HCT116 (cell line): ENCODE measurements around the gene SLC66A3.

Source experiments
- CTCF ChIP-seq, 3 experiments: fragments of 200-600 bp in 1 of 3; sonication (generic) in 1 of 3; IDR thresholded peaks in 2 of 3; conservative IDR thresholded peaks in 1 of 3; 2 replicates each; pipeline ENCODE4 v1.5.1; 2012 to 2017; ENCODE audit warnings: low read depth in 2 of 3, low read length in 2 of 3, antibody characterized with exemption in 1 of 3, borderline replicate concordance in 1 of 3, control low read depth in 1 of 3, mild to moderate bottlenecking in 1 of 3, mixed read lengths in 1 of 3, mixed run types in 1 of 3, moderate library complexity in 1 of 3; ENCODE audit not compliant: insufficient read depth in 1 of 3
- POLR2AphosphoS5 ChIP-seq: IDR thresholded peaks from 2 replicates; pipeline ENCODE4 v1.6.1; 2011; ENCODE audit warnings: mild to moderate bottlenecking, low read depth, low read length, moderate library complexity
- ZBTB33 ChIP-seq: IDR thresholded peaks from 2 replicates; pipeline ENCODE4 v1.6.1; 2011; ENCODE audit warnings: mild to moderate bottlenecking, low read length, moderate library complexity; ENCODE audit not compliant: insufficient replicate concordance; ENCODE audit errors: extremely low read depth

GRCh38 chr2:11144077-11144737, 11.1 kb upstream of the SLC66A3 start:
- TF ChIP-seq ZBTB33: no peak
- TF ChIP-seq POLR2AphosphoS5: no peak
- no peak for TF ChIP-seq CTCF (IDR thresholded peaks at IDR 0.05 in 2 of 3, conservative IDR thresholded peaks at IDR 0.05 in 1 of 3; ENCODE audit: borderline replicate concordance in 1 of 3, insufficient read depth in 1 of 3, low read depth in 2 of 3, low read length in 2 of 3)
